GM12865 (cell line): ENCODE data around the gene KIF2B.

Source experiments
- DNase-seq: peaks from one replicate; pipeline ENCODE4 v3.0.0; 2010; ENCODE audit warnings: low read depth
- H3K4me3 ChIP-seq: 2 replicates; pipeline ENCODE4 v1.5.1; 2011; ENCODE audit warnings: mild to moderate bottlenecking, low read depth, low read length, control low read depth
- CTCF ChIP-seq: IDR thresholded peaks from 2 replicates; pipeline ENCODE4 v1.5.1; 2011; ENCODE audit warnings: low read length, control low read depth, low read depth, inconsistent platforms; ENCODE audit not compliant: insufficient read depth; ENCODE audit errors: missing control alignments

Gene KIF2B

DNA sequence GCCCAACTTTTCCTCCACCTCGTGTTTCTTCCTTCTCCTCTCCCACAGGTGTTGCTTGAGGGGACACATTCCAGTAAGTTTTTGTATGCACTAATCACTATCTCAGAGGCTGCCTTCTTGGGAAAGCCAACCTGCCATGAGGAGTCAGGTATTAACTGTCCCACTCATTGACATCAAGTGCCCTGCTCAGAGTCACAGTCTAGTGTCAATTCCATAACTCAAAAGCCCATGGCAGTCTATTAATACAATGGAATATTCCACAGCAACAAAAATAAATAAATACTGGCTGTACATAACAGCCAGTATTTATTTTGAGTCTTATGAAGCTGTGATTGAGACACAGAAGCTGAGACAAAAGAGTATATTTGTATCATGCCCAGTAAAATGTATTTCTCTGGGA is 26.1 kb upstream of the KIF2B start:
- no peak for DNase-seq
- H3K4me3 ChIP-seq, result no peak overlapping the region
- TF ChIP-seq CTCF, result no peak

DNA sequence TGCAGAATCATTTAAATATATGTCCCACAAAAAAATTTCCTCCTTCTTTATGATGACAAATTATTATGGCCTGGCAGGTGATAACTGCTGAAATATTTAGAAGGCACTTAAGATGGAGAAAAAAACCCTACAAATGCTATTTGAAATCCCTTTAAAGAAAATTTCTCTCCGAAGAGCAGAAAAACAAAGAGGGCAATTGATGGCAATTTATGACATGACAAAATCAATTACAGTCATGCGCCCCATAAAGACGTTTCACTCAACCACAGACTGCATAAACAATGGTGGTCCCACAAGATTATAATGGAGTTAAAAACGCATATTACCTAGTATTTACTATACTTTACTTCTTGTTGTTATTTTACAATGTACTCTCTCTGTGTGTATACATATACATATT is 25.2 kb upstream of the KIF2B start:
- H3K4me3 ChIP-seq, result no peak overlapping the region
- DNase-seq, result no peak
- TF ChIP-seq CTCF, result no peak

GRCh38 chr17:53804437-53804836 is 18.3 kb upstream of the KIF2B start:
- TF ChIP-seq CTCF, result no peak
- no peak for DNase-seq
- H3K4me3 ChIP-seq, result no peak overlapping the region

- no peak for DNase-seq
- no peak for TF ChIP-seq CTCF
- no peak overlapping the region for H3K4me3 ChIP-seq
Observed at GRCh38 chr17:53806473-53806872, 16.3 kb upstream of the KIF2B start.

- no peak for DNase-seq
- TF ChIP-seq CTCF, result no peak
- H3K4me3 ChIP-seq, result no peak overlapping the region
Observed at GRCh38 chr17:53807286-53807685, 15.4 kb upstream of the KIF2B start.

GRCh38 chr17:53818271-53818670 is 4.5 kb upstream of the KIF2B start:
- DNase-seq, result no peak
- H3K4me3 ChIP-seq, result no peak overlapping the region
- TF ChIP-seq CTCF, result no peak

- no peak for DNase-seq
- TF ChIP-seq CTCF, result no peak
- H3K4me3 ChIP-seq, result no peak overlapping the region
Observed at GRCh38 chr17:53818929-53819328, 3.8 kb upstream of the KIF2B start.
